Esophagus (tissue), 2 donors: Measurements from ENCODE around the gene PIM3. TPM values are rescaled to one million over a fixed set of nuclear protein-coding genes. Genes with fewer than 3 reads are reported as not detected.

Experiments
- H3K27ac ChIP-seq, 2 donors: one replicate each; pipeline ENCODE4 v1.5.1; 2013; ENCODE audit warnings: low read depth in 2 of 2, mild to moderate bottlenecking in 2 of 2, inconsistent platforms in 1 of 2, low read length in 1 of 2, moderate library complexity in 1 of 2
- H3K27me3 ChIP-seq, 2 donors: one replicate each; pipeline ENCODE4 v1.6.1; 2013; ENCODE audit warnings: low read length in 2 of 2, control low read depth in 1 of 2, mild to moderate bottlenecking in 1 of 2; ENCODE audit not compliant: insufficient read depth in 2 of 2, control insufficient read depth in 1 of 2
- H3K36me3 ChIP-seq, 2 donors: one replicate each; pipeline ENCODE4 v1.6.1; 2013; ENCODE audit warnings: low read length in 1 of 2; ENCODE audit not compliant: control insufficient read depth in 2 of 2, insufficient read depth in 2 of 2
- H3K4me1 ChIP-seq, 2 donors: one replicate each; pipeline ENCODE4 v1.6.1; 2013; ENCODE audit warnings: low read length in 1 of 2; ENCODE audit not compliant: control insufficient read depth in 2 of 2, insufficient read depth in 2 of 2
- H3K4me3 ChIP-seq, 2 donors: one replicate each; pipeline ENCODE4 v1.5.1; 2013; ENCODE audit warnings: low read length in 2 of 2, mild to moderate bottlenecking in 2 of 2, low read depth in 1 of 2, moderate library complexity in 1 of 2
- H3K9me3 ChIP-seq, 2 donors: one replicate each; pipeline ENCODE4 v1.6.1; 2013; ENCODE audit warnings: mild to moderate bottlenecking in 2 of 2, low read depth in 1 of 2, low read length in 1 of 2, moderate library complexity in 1 of 2; ENCODE audit not compliant: control insufficient read depth in 2 of 2, insufficient read depth in 1 of 2
- WGBS, 2 donors: extraction: QIAGEN DNeasy Blood & Tissue Kit; methylation state at CpG; one replicate each; pipeline ENCODE4 v1.1.7; 2013; 5-methylcytosine and 5-hydroxymethylcytosine counted together
- polyA plus RNA-seq, 2 donors: library from polyadenylated mRNA; stranded (reverse); fragments of 200-250 nt; gene quantifications; one replicate each; pipeline ENCODE4 v1.2.3, GENCODE V29; 2013
- donor health status: healthy with polysubstance abuse.
- donor health status: Bipolar disorder and iron deficiency.

The PIM3 gene
- polyA plus RNA-seq, 2 donors = 33.8 to 43.4 TPM

- Histone ChIP-seq H3K27me3 (no peaks in the 10 kb centered on the region), H3K4me1 (peaks cover 0 to 27% of the 10 kb centered on the region in 2 donors), H3K9me3 (no peaks in the 10 kb centered on the region), H3K36me3 (peaks cover 10 to 34% of the 10 kb centered on the region in 2 donors), H3K4me3 (no peak overlapping the region), H3K27ac (peak overlapping the region; percentile 2 to 53)
- WGBS, 2 donors = 83 to 85% methylated on average over 22 of the region's 22 CpGs
Measured at GRCh38 chr22:49965091-49966040, 4.8 kb downstream of the PIM3 start.

GRCh38 chr22:49966041-49966773, 5.6 kb downstream of the PIM3 start:
- Histone ChIP-seq H3K4me3 (no peak overlapping the region), H3K27me3 (no peaks in the 10 kb centered on the region), H3K27ac (peak overlapping the region; percentile 26 to 46), H3K4me1 (peaks cover 0 to 33% of the 10 kb centered on the region in 2 donors), H3K9me3 (no peaks in the 10 kb centered on the region), H3K36me3 (peaks cover 10 to 34% of the 10 kb centered on the region in 2 donors)
- WGBS, 2 donors = 68 to 69% methylated on average over 11 of the region's 11 CpGs

GRCh38 chr22:49966774-49967705, 6.5 kb downstream of the PIM3 start:
- H3K4me3 ChIP-seq = no peak overlapping the region
- H3K27me3 ChIP-seq = no peaks in the 10 kb centered on the region
- H3K4me1 ChIP-seq = peaks cover 0 to 40% of the 10 kb centered on the region in 2 donors
- WGBS, 2 donors = 51 to 54% methylated on average over 36 of the region's 36 CpGs
- no peaks in the 10 kb centered on the region for H3K9me3 ChIP-seq
- H3K27ac ChIP-seq = peak overlapping the region; percentile 46 to 72
- H3K36me3 ChIP-seq = peaks cover 10 to 27% of the 10 kb centered on the region in 2 donors

GRCh38 chr22:49967706-49968208, 7.2 kb downstream of the PIM3 start:
- Histone ChIP-seq H3K36me3 (peaks cover 10 to 24% of the 10 kb centered on the region in 2 donors), H3K9me3 (no peaks in the 10 kb centered on the region), H3K27ac (peak overlapping the region; percentile 46 to 72), H3K27me3 (no peaks in the 10 kb centered on the region), H3K4me1 (peaks cover 0 to 37% of the 10 kb centered on the region in 2 donors), H3K4me3 (no peak overlapping the region)
- WGBS, 2 donors = 43 to 47% methylated on average over 18 of the region's 18 CpGs

- peak overlapping the region; percentile 46 to 72 for H3K27ac ChIP-seq
- no peak overlapping the region for H3K4me3 ChIP-seq
- 81 to 92% methylated on average over 11 of the region's 11 CpGs for WGBS, 2 donors
Measured at GRCh38 chr22:49968313-49968830, 7.8 kb downstream of the PIM3 start.

GRCh38 chr22:49968831-49969661, 8.5 kb downstream of the PIM3 start:
- WGBS, 2 donors = 93 to 95% methylated on average over 16 of the region's 16 CpGs
- Histone ChIP-seq H3K27me3 (no peaks in the 10 kb centered on the region), H3K36me3 (peaks cover 2 to 14% of the 10 kb centered on the region in 2 donors), H3K4me3 (no peak overlapping the region), H3K9me3 (no peaks in the 10 kb centered on the region), H3K27ac (peak overlapping the region in 1 of 2 donors; percentile 15), H3K4me1 (peaks cover 0 to 31% of the 10 kb centered on the region in 2 donors)

More at GRCh38 chr22:49968313-49968830, 7.8 kb downstream of the PIM3 start:
- Histone ChIP-seq H3K4me1 (peaks cover 0 to 33% of the 10 kb centered on the region in 2 donors), H3K9me3 (no peaks in the 10 kb centered on the region), H3K36me3 (peaks cover 6 to 18% of the 10 kb centered on the region in 2 donors), H3K27me3 (no peaks in the 10 kb centered on the region)

GRCh38 chr22:49969751-49970527, 9.4 kb downstream of the PIM3 start:
- Histone ChIP-seq H3K27me3 (no peaks in the 10 kb centered on the region), H3K36me3 (peaks cover 0 to 5% of the 10 kb centered on the region in 2 donors), H3K4me1 (peaks cover 0 to 31% of the 10 kb centered on the region in 2 donors), H3K9me3 (no peaks in the 10 kb centered on the region), H3K27ac (peak overlapping the region; percentile 36 to 65), H3K4me3 (no peak overlapping the region)
- 79 to 81% methylated on average over 8 of the region's 8 CpGs for WGBS, 2 donors
